ENCODE measurements around the gene LDLR.

DNA sequence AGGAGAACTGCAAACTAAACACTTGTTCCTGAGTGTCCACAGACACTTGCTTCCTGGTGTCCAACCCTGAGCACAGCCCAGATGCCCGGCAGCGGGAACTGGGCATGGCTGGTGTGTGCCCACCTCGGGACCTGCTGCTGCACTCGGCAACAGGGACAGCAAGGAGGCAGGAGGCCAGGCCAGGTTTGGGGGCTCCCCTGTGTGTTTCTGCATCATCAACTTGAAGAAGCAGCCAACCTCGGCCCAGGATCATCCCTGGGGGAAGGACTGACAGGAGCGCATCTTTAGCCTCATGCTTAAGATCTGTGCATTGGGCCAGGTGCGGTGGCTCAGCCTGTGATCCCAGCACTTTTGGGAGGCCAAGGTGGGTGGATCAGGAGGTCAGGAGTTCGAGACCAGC is 35.1 kb upstream of the LDLR start:
- TF ChIP-seq POLR2A (IDR thresholded peaks at IDR 0.05) (no peak), POLR2AphosphoS5 (IDR thresholded peaks at IDR 0.05) (no peak)
- TF ChIP-seq, protein P1, sequence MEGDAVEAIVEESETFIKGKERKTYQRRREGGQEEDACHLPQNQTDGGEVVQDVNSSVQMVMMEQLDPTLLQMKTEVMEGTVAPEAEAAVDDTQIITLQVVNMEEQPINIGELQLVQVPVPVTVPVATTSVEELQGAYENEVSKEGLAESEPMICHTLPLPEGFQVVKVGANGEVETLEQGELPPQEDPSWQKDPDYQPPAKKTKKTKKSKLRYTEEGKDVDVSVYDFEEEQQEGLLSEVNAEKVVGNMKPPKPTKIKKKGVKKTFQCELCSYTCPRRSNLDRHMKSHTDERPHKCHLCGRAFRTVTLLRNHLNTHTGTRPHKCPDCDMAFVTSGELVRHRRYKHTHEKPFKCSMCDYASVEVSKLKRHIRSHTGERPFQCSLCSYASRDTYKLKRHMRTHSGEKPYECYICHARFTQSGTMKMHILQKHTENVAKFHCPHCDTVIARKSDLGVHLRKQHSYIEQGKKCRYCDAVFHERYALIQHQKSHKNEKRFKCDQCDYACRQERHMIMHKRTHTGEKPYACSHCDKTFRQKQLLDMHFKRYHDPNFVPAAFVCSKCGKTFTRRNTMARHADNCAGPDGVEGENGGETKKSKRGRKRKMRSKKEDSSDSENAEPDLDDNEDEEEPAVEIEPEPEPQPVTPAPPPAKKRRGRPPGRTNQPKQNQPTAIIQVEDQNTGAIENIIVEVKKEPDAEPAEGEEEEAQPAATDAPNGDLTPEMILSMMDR (IDR thresholded peaks at IDR 0.05), result no peak
